HUES48 (cell line): ENCODE results near the gene ZFYVE9.

Source experiments
- H3K27ac ChIP-seq: one replicate; pipeline ENCODE4 v1.7.0; 2013; ENCODE audit warnings: low read depth, low read length, inconsistent platforms
- H3K27me3 ChIP-seq: 2 replicates; pipeline ENCODE4 v1.6.1; 2013; ENCODE audit warnings: mild to moderate bottlenecking, low read length; ENCODE audit not compliant: control insufficient read depth, insufficient read depth
- H3K36me3 ChIP-seq: 2 replicates; pipeline ENCODE4 v1.6.1; 2013; ENCODE audit warnings: low read length; ENCODE audit not compliant: control insufficient read depth, insufficient read depth
- H3K4me1 ChIP-seq: 2 replicates; pipeline ENCODE4 v1.6.1; 2013; ENCODE audit warnings: mild to moderate bottlenecking, low read length; ENCODE audit not compliant: control insufficient read depth, insufficient read depth
- H3K4me3 ChIP-seq: 2 replicates; pipeline ENCODE4 v1.5.1; 2013; ENCODE audit warnings: mild to moderate bottlenecking, low read depth, low read length
- H3K9ac ChIP-seq: 2 replicates; pipeline ENCODE4 v1.6.1; 2013; ENCODE audit warnings: mild to moderate bottlenecking, low read depth, low read length, moderate library complexity
- H3K9me3 ChIP-seq: 2 replicates; pipeline ENCODE4 v1.6.1; 2013; ENCODE audit warnings: low read length; ENCODE audit not compliant: control insufficient read depth, insufficient read depth

The ZFYVE9 gene

GRCh38 chr1:52153010-52153409, 11.1 kb downstream of the ZFYVE9 start:
- no peak overlapping the region for H3K27ac ChIP-seq
- no peaks in the 10 kb centered on the region for H3K36me3 ChIP-seq

GRCh38 chr1:52153898-52154297, 12.0 kb downstream of the ZFYVE9 start:
- no peak overlapping the region for H3K27ac ChIP-seq
- H3K9me3 ChIP-seq: peaks cover 13% of the 10 kb centered on the region; the same call in 1 of the 2 replicates
- no peaks in the 10 kb centered on the region for H3K36me3 ChIP-seq
- no peaks in the 10 kb centered on the region for H3K27me3 ChIP-seq
- H3K9ac ChIP-seq: no peak overlapping the region
- H3K4me1 ChIP-seq: no peaks in the 10 kb centered on the region
- no peak overlapping the region for H3K4me3 ChIP-seq

More at GRCh38 chr1:52153010-52153409, 11.1 kb downstream of the ZFYVE9 start:
- H3K9me3 ChIP-seq: peaks cover 7% of the 10 kb centered on the region; the same call in 1 of the 2 replicates
- H3K4me3 ChIP-seq: no peak overlapping the region
- no peak overlapping the region for H3K9ac ChIP-seq
- no peaks in the 10 kb centered on the region for H3K27me3 ChIP-seq
- no peaks in the 10 kb centered on the region for H3K4me1 ChIP-seq

- no peaks in the 10 kb centered on the region for H3K36me3 ChIP-seq
- no peak overlapping the region for H3K4me3 ChIP-seq
- no peak overlapping the region for H3K9ac ChIP-seq
- H3K27ac ChIP-seq: no peak overlapping the region
- peaks cover 13% of the 10 kb centered on the region; the same call in 1 of the 2 replicates for H3K9me3 ChIP-seq
- no peaks in the 10 kb centered on the region for H3K4me1 ChIP-seq
- no peaks in the 10 kb centered on the region for H3K27me3 ChIP-seq
These were observed 14.6 kb downstream of the ZFYVE9 start for GRCh38 chr1:52156460-52156859.

GRCh38 chr1:52157582-52157981, 15.7 kb downstream of the ZFYVE9 start:
- peaks cover 13% of the 10 kb centered on the region; the same call in 1 of the 2 replicates for H3K9me3 ChIP-seq
- H3K4me1 ChIP-seq: no peaks in the 10 kb centered on the region
- no peak overlapping the region for H3K4me3 ChIP-seq
- no peaks in the 10 kb centered on the region for H3K27me3 ChIP-seq
- H3K9ac ChIP-seq: no peak overlapping the region
- no peak overlapping the region for H3K27ac ChIP-seq
- H3K36me3 ChIP-seq: no peaks in the 10 kb centered on the region

GRCh38 chr1:52158218-52158617, 16.3 kb downstream of the ZFYVE9 start:
- Histone ChIP-seq H3K4me1 (no peaks in the 10 kb centered on the region), H3K27ac (no peak overlapping the region)

GRCh38 chr1:52159033-52159789, 17.3 kb downstream of the ZFYVE9 start:
- Histone ChIP-seq H3K4me3 (no peak overlapping the region), H3K4me1 (no peaks in the 10 kb centered on the region), H3K36me3 (no peaks in the 10 kb centered on the region), H3K9me3 (peaks cover 13% of the 10 kb centered on the region; the same call in 1 of the 2 replicates), H3K27me3 (no peaks in the 10 kb centered on the region), H3K27ac (no peak overlapping the region), H3K9ac (no peak overlapping the region)

More at GRCh38 chr1:52158218-52158617, 16.3 kb downstream of the ZFYVE9 start:
- H3K27me3 ChIP-seq: no peaks in the 10 kb centered on the region
- H3K9me3 ChIP-seq: peaks cover 13% of the 10 kb centered on the region; the same call in 1 of the 2 replicates
- no peak overlapping the region for H3K4me3 ChIP-seq
- no peak overlapping the region for H3K9ac ChIP-seq
- no peaks in the 10 kb centered on the region for H3K36me3 ChIP-seq

- no peaks in the 10 kb centered on the region for H3K36me3 ChIP-seq
- peaks cover 6% of the 10 kb centered on the region; the same call in 1 of the 2 replicates for H3K9me3 ChIP-seq
- H3K27ac ChIP-seq: no peak overlapping the region
- no peaks in the 10 kb centered on the region for H3K4me1 ChIP-seq
- H3K4me3 ChIP-seq: no peak overlapping the region
- no peaks in the 10 kb centered on the region for H3K27me3 ChIP-seq
- H3K9ac ChIP-seq: no peak overlapping the region
These were observed 21.1 kb downstream of the ZFYVE9 start for GRCh38 chr1:52162947-52163346.

- Histone ChIP-seq H3K4me3 (no peak overlapping the region), H3K9me3 (no peaks in the 10 kb centered on the region), H3K36me3 (no peaks in the 10 kb centered on the region), H3K27ac (no peak overlapping the region), H3K27me3 (no peaks in the 10 kb centered on the region), H3K9ac (no peak overlapping the region), H3K4me1 (no peaks in the 10 kb centered on the region)
These were observed 22.7 kb downstream of the ZFYVE9 start for GRCh38 chr1:52164604-52165003.

- Histone ChIP-seq H3K9me3 (no peaks in the 10 kb centered on the region), H3K27me3 (no peaks in the 10 kb centered on the region), H3K9ac (no peak overlapping the region), H3K27ac (no peak overlapping the region), H3K4me1 (no peaks in the 10 kb centered on the region), H3K4me3 (no peak overlapping the region), H3K36me3 (no peaks in the 10 kb centered on the region)
These were observed 25.3 kb downstream of the ZFYVE9 start for GRCh38 chr1:52166996-52167753.

- Histone ChIP-seq H3K4me1 (no peaks in the 10 kb centered on the region), H3K27ac (no peak overlapping the region), H3K27me3 (no peaks in the 10 kb centered on the region), H3K9me3 (no peaks in the 10 kb centered on the region), H3K4me3 (no peak overlapping the region), H3K36me3 (no peaks in the 10 kb centered on the region), H3K9ac (no peak overlapping the region)
These were observed 26.6 kb downstream of the ZFYVE9 start for GRCh38 chr1:52168373-52169080.
